GM18873 (cell line): ENCODE results near the gene ZNF831.

Experiments used
- ATAC-seq: cut with Tn5 transposase; IDR thresholded peaks from one replicate; pipeline ENCODE4 v1.9.1; 2021; ENCODE audit warnings: mild to moderate bottlenecking, moderate library complexity, moderate number of reproducible peaks; ENCODE audit not compliant: unreplicated experiment, low FRiP score

Gene ZNF831

GRCh38 chr20:59139998-59140397, 23.6 kb upstream of the ZNF831 start:
- ATAC-seq: no peak

DNA sequence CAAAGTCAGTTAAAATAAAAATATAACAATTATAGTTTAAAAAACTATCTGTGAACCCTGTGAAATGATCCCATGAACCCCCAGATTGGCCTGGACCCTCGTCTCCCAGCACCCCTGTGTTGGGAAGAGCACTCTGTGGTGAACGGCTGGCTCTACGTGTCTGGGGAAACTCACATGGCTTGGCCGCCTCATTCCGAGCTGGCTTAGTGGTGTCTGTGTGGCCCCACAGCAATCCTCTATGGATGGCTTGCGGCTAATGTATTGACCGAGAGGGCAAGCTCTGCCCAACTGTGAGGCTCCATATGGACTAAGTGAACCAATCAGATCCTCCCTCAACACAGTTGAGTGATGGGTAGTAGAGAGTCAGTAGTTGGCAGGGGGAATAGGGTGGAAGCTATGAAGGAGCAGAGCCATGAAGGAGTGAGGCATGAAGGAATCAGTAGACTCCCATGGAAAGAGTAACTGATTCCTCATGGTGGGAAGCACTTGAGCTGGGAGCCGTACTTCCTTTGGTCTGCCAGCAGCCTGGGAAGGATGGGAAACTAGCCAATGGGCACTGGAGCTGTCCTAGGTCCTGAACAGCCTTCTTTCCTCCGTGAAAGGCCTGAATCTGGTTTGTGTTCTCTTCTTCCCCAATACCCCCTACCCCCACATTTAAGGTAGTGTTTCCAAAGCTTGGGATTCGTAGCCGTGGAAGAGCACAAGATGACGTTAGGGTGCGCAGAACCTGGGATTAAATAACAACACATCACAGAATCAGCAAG, 21.6 kb upstream of the ZNF831 start:
- ATAC-seq: no peak

DNA sequence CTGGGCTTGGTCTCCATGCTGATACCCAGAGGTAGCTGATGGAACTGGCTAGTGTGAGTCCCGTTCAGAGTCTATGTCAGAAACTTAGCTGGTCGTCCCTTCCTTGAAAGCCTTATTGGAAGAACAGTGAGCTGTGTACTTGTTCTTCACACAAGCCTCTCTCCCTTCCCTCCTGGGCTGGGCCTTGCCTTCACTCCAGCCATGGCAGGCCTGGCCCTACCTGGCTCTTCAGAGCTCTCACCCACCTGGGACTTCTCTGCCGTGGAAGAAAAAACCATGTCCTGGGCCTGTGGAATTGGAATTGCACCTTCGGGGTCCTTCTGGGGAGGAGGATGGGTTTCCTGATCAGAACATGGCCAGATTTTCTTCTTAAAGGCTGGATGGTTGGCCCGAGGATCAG, 20.3 kb upstream of the ZNF831 start:
- ATAC-seq: no peak

DNA sequence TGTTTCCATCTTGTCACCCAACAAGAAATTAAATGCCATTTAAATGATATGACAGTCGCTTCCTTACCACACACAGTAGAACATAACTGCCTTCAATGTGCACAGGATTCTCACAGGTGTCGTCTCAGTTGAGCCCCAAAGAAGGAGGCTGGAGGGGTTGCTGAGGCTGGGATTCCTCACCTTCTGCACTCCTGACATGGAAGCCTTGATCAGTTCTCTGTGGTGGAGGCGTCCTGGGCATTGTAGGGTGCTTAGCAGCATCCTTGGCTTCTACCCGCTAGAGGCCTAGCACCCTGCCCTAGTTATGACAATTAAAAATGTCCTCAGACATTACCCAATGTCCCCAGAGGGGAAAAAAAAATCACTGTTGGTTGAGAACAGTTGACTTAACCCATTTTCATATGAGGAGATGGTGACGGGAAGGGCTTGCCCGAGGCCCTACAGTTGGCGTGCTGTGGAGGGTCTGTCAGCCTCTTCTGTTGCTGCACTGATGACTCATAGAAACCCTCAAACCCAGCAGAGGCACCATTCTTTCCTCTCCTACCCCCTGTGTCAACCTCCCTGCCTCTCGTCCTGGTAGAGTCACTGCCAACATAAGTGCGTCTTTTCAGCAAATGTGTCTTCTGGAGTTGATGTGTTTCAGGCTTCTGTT, 19.3 kb upstream of the ZNF831 start:
- ATAC-seq: no peak

- ATAC-seq: no peak
These were observed 18.8 kb upstream of the ZNF831 start for GRCh38 chr20:59144831-59145196.

DNA sequence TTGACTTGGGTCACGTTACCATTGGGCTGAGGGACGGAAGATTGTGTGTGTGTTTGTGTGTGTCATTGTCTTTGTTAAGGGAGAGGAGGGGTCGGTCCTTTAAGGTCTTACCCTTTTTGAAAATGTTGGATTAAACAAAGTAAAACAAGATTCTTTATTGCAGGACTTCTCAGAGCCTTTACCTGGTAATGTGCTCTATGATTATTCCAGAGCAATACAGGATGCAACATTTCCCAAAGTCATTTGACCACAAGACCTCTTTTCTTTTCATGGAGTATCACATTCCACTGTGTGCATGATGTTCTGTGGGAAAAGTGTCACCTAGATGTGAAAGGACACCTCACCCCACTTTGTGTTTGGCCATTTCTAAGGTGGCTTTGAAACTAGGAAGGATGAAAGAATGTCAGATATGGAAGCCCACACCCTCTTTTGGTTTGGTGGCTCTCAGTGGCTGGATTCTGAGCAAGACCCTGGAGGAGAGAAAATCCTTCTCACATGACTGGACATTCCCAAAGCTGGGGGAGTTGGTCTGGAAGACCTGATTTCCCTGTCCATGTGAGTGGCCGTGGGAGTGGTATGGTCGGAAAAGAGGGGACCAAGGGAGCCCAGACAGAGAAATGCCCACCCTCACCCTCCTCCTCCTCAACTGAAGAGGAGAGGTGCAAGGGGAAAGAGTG, 18.2 kb upstream of the ZNF831 start:
- no peak for ATAC-seq

DNA sequence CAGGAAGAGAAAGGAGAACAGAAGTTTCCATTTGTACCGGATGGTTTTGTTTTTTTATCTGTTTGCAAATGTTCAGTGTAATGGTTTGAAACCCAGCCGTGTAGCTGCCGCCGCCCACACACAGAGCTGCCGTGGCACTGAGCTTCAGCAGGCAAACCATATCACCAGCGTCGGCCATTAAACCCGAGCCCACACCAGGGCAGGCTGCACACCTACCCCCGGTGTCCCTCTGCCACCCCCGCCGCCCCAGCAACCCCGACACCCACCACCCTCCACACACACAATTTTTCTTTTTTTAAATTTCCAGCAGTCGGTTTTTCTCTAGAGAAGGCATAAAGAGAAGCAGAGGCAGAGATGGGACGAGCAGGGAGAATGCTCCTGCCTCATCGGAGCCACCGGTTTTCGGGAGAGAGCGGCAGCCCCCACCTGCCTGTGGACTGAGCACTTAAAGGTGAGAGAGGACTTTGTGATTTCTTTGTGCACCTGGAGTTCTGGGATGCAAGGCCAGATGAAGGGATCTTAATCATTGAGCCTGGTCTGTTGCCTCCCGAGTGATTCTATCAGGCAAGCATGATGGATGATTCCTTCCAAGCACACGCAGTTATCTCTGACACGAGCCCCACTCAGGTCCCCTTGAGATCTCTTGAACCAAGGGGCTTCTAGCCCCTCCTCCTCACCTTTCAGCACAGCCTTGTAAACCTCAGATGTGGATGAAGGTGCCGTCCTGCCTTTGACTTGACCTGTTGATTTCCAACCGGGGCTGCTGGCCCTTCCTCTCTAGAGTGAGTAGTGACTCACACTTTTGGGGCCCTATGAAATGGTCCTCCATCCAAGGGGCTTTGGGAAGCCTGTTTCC, 17.5 kb upstream of the ZNF831 start:
- ATAC-seq: no peak

GRCh38 chr20:59146780-59147565, 16.6 kb upstream of the ZNF831 start:
- ATAC-seq: no peak

GRCh38 chr20:59147586-59147985, 16.0 kb upstream of the ZNF831 start:
- no peak for ATAC-seq

DNA sequence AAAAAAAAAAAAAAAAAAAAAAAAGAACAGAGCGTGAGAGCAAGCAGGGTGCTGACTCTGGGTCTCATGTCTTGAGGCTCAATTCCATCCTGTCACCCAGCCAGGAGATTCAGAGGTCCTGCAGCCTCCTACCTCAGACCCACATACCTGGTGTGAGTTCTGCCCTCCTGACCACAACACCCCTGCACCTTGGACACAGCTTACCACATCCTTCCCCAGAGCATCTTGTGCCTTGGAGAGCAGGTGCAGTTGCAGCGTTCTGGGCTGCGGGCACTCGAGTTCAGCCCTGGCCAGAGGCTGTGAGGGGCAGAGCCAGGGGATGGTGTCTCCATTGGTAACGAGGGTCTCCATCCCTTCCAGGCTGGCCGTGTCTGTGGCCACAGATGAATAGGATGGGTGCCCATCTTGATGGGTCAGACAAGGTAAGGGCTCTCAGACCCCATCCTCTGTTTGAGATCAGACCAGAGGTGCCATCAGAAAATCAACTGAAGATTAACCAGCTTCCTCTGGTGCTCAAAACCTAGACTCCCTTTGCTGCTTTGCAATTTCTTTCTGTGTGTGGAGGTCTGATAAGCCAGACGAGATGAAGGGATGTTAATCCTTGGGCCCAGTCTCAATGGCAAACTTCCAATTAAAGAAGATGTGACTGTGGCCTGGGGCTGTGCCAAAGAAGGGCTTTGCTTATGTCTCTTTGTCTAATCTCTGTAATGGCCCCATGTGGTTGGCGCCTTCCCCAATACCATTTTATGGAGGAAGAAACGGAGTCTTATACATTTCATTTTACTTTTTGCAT, 14.7 kb upstream of the ZNF831 start:
- no peak for ATAC-seq

- no peak for ATAC-seq
These were observed 13.7 kb upstream of the ZNF831 start for GRCh38 chr20:59149678-59150504.

- ATAC-seq: no peak
These were observed 12.8 kb upstream of the ZNF831 start for GRCh38 chr20:59150821-59151251.

GRCh38 chr20:59151391-59151790, 12.2 kb upstream of the ZNF831 start:
- ATAC-seq: no peak

GRCh38 chr20:59151820-59152219, 11.8 kb upstream of the ZNF831 start:
- no peak for ATAC-seq

- no peak for ATAC-seq
These were observed 10.9 kb upstream of the ZNF831 start for GRCh38 chr20:59152559-59153354.

- ATAC-seq: no peak
These were observed 10.3 kb upstream of the ZNF831 start for GRCh38 chr20:59153355-59153681.

DNA sequence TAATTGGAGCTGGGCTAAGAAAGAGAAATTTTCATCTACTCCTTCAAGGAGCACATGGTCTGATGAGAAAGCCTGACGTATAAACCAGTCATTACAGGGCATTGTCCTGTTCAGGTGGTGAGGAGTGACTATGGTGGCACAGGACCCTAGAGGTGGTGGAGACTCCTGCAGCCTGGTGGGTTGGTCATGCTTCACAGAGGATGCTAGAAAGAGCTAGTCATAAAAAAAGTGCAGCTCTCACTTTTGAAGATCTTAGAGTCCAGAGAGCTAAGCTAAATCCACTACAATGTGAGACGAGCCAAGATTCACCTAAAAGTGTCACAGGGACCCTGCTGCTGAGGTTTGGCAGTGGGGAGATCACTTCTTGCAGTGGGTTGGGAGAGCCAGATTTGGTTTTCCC, 9.8 kb upstream of the ZNF831 start:
- ATAC-seq: no peak
